ENCODE data around the gene HSD17B2.

- TF ChIP-seq, protein P1, sequence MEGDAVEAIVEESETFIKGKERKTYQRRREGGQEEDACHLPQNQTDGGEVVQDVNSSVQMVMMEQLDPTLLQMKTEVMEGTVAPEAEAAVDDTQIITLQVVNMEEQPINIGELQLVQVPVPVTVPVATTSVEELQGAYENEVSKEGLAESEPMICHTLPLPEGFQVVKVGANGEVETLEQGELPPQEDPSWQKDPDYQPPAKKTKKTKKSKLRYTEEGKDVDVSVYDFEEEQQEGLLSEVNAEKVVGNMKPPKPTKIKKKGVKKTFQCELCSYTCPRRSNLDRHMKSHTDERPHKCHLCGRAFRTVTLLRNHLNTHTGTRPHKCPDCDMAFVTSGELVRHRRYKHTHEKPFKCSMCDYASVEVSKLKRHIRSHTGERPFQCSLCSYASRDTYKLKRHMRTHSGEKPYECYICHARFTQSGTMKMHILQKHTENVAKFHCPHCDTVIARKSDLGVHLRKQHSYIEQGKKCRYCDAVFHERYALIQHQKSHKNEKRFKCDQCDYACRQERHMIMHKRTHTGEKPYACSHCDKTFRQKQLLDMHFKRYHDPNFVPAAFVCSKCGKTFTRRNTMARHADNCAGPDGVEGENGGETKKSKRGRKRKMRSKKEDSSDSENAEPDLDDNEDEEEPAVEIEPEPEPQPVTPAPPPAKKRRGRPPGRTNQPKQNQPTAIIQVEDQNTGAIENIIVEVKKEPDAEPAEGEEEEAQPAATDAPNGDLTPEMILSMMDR (conservative IDR thresholded peaks at IDR 0.05; ENCODE audit: low read length): no peak
- TF ChIP-seq EZH2phosphoT487 (IDR thresholded peaks at IDR 0.05; ENCODE audit: borderline replicate concordance): no peak
Measured at GRCh38 chr16:82094942-82095540, 60.0 kb downstream of the HSD17B2 start.

Measured in Loucy (cell line).